NT2/D1 (cell line): ENCODE measurements around the gene SYNE2.

ENCODE experiments used
- DNase-seq: peaks from one replicate; pipeline ENCODE4 v3.0.0-alpha.2; 2011; ENCODE audit warnings: low read depth, low spot score
- H3K27me3 ChIP-seq: 2 replicates; pipeline ENCODE4 v1.6.0; 2011; ENCODE audit warnings: mild to moderate bottlenecking; ENCODE audit not compliant: insufficient read length, insufficient read depth
- H3K36me3 ChIP-seq: 2 replicates; pipeline ENCODE4 v1.6.1; 2011; ENCODE audit warnings: mild to moderate bottlenecking, low read length, mixed read lengths; ENCODE audit not compliant: insufficient read depth, insufficient read length
- H3K4me1 ChIP-seq: 2 replicates; pipeline ENCODE4 v1.5.1; 2011; ENCODE audit not compliant: insufficient read depth, insufficient read length
- H3K4me3 ChIP-seq: 2 replicates; pipeline ENCODE4 v1.5.1; 2011; ENCODE audit warnings: low read depth; ENCODE audit not compliant: insufficient read length
- H3K9ac ChIP-seq: 2 replicates; pipeline ENCODE4 v1.6.0; 2011; ENCODE audit warnings: low read depth; ENCODE audit not compliant: insufficient read length
- H3K9me3 ChIP-seq: 2 replicates; pipeline ENCODE4 v1.5.1; 2011; ENCODE audit warnings: mild to moderate bottlenecking, low read length; ENCODE audit not compliant: insufficient read depth
- SUZ12 ChIP-seq: IDR thresholded peaks from 2 replicates; pipeline ENCODE4 v1.6.1; 2011; ENCODE audit not compliant: insufficient read length, insufficient read depth; ENCODE audit errors: extremely low read depth
- YY1 ChIP-seq: IDR thresholded peaks from 2 replicates; pipeline ENCODE4 v1.6.1; 2011; ENCODE audit not compliant: insufficient read length, insufficient read depth
- ZNF274 ChIP-seq: IDR thresholded peaks from 2 replicates; pipeline ENCODE4 v1.6.1; 2011; ENCODE audit warnings: mild to moderate bottlenecking, low read depth, low read length

Gene SYNE2

GRCh38 chr14:64194404-64194803 is 341.6 kb downstream of the SYNE2 start:
- Histone ChIP-seq H3K4me1 (no peaks in the 10 kb centered on the region), H3K9ac (no peak overlapping the region), H3K9me3 (no peaks in the 10 kb centered on the region), H3K4me3 (no peak overlapping the region), H3K36me3 (peaks cover 11% of the 10 kb centered on the region), H3K27me3 (no peaks in the 10 kb centered on the region)
- TF ChIP-seq ZNF274 (no peak), YY1 (no peak), SUZ12 (no peak)
- no peak for DNase-seq

GRCh38 chr14:64195199-64195598 is 342.4 kb downstream of the SYNE2 start:
- DNase-seq = no peak
- Histone ChIP-seq H3K4me1 (no peaks in the 10 kb centered on the region), H3K27me3 (no peaks in the 10 kb centered on the region), H3K4me3 (no peak overlapping the region), H3K9ac (no peak overlapping the region), H3K9me3 (no peaks in the 10 kb centered on the region), H3K36me3 (peaks cover 3% of the 10 kb centered on the region)
- TF ChIP-seq YY1 (no peak), SUZ12 (no peak), ZNF274 (no peak)

- Histone ChIP-seq H3K9me3 (no peaks in the 10 kb centered on the region), H3K9ac (no peak overlapping the region), H3K4me3 (no peak overlapping the region), H3K27me3 (no peaks in the 10 kb centered on the region), H3K36me3 (no peaks in the 10 kb centered on the region), H3K4me1 (no peaks in the 10 kb centered on the region)
- no peak for DNase-seq
- no peak for TF ChIP-seq SUZ12
- TF ChIP-seq ZNF274 = no peak
- TF ChIP-seq YY1 = no peak
Observed at GRCh38 chr14:64196056-64196455, 343.3 kb downstream of the SYNE2 start.

- Histone ChIP-seq H3K4me3 (peak overlapping the region; percentile 22), H3K9ac (no peak overlapping the region)
Observed at GRCh38 chr14:64196814-64197411, 344.1 kb downstream of the SYNE2 start.

DNA sequence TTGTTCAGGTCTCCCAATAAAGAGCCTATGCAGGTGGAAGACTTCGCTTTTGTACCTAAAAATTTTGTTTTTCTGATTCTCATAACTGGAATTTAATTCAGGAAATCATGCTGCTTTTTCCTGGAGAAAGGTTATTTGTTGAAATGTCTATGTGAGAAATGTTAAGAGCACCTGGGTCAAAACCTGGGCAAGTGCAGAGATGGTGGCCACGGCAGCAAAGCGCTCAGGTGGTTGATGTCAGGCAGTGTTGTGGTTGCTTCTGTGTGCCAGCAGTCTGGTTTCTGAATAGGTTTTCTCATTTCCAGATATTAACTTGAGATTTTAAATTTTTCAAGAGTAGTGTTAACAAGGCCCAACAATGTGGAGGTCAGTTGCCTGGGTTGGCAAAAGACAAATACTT is 345.2 kb downstream of the SYNE2 start:
- H3K27me3 ChIP-seq = no peaks in the 10 kb centered on the region
- H3K9ac ChIP-seq = no peak overlapping the region
- H3K4me3 ChIP-seq = no peak overlapping the region
- no peaks in the 10 kb centered on the region for H3K36me3 ChIP-seq
- TF ChIP-seq YY1 = no peak
- no peak for TF ChIP-seq ZNF274
- TF ChIP-seq SUZ12 = no peak
- DNase-seq = no peak
- no peaks in the 10 kb centered on the region for H3K9me3 ChIP-seq
- no peaks in the 10 kb centered on the region for H3K4me1 ChIP-seq

More at GRCh38 chr14:64196814-64197411, 344.1 kb downstream of the SYNE2 start:
- Histone ChIP-seq H3K27me3 (no peaks in the 10 kb centered on the region), H3K4me1 (no peaks in the 10 kb centered on the region), H3K9me3 (no peaks in the 10 kb centered on the region), H3K36me3 (no peaks in the 10 kb centered on the region)
- DNase-seq = peak; percentile 15
- TF ChIP-seq YY1 (no peak), SUZ12 (no peak), ZNF274 (no peak)

GRCh38 chr14:64198486-64198885 is 345.7 kb downstream of the SYNE2 start:
- TF ChIP-seq ZNF274 (no peak), SUZ12 (no peak), YY1 (no peak)
- Histone ChIP-seq H3K4me3 (no peak overlapping the region), H3K9ac (no peak overlapping the region), H3K9me3 (no peaks in the 10 kb centered on the region), H3K4me1 (no peaks in the 10 kb centered on the region), H3K27me3 (no peaks in the 10 kb centered on the region), H3K36me3 (peaks cover 2% of the 10 kb centered on the region)
- no peak for DNase-seq

DNA sequence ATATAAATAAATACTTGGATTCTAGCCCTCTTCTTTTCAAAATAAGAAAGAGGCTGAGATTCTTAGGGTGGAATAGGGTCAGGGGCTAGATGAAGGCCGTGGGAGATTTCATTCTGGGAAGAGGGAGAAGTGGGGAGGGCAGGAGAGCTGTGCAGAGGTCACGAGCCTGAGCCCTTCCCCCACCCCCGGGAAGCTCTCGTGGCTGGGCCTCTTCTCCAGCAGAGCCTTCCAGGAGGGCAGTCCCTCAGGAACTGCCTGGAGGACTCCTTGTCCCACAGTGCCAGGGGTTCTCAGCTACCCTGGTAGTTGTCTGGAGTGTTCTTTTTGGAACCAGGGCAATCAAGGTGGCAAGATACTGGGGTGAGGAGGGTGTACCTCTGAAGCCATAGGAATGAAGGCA is 347.4 kb downstream of the SYNE2 start:
- Histone ChIP-seq H3K9ac (no peak overlapping the region), H3K27me3 (no peaks in the 10 kb centered on the region), H3K4me3 (no peak overlapping the region), H3K36me3 (peaks cover 2% of the 10 kb centered on the region), H3K4me1 (no peaks in the 10 kb centered on the region), H3K9me3 (no peaks in the 10 kb centered on the region)
- TF ChIP-seq YY1 (no peak), ZNF274 (no peak), SUZ12 (no peak)
- peak; percentile 9 for DNase-seq

- no peak for DNase-seq
Observed at GRCh38 chr14:64201296-64201695, 348.5 kb downstream of the SYNE2 start.

More at GRCh38 chr14:64201296-64201695, 348.5 kb downstream of the SYNE2 start:
- Histone ChIP-seq H3K4me3 (no peak overlapping the region), H3K36me3 (peaks cover 2% of the 10 kb centered on the region), H3K27me3 (no peaks in the 10 kb centered on the region), H3K9me3 (no peaks in the 10 kb centered on the region), H3K9ac (no peak overlapping the region), H3K4me1 (peaks cover 3% of the 10 kb centered on the region)
- TF ChIP-seq SUZ12 (no peak), ZNF274 (no peak), YY1 (no peak)
